NCI-H82 treated with DMSO at 0.1 percent for 48 hours (cell line): ENCODE measurements around the gene CCDC24.

Source experiments
- DNase-seq: peaks from one replicate; lab custom pipeline; 2025; ENCODE audit not compliant: unreplicated experiment; lab: John Stamatoyannopoulos, UW

CCDC24 gene

GRCh38 chr1:44021156-44021555 is 29.8 kb downstream of the CCDC24 start:
- no peak for DNase-seq

- DNase-seq: no peak
These were observed 30.4 kb downstream of the CCDC24 start for GRCh38 chr1:44021581-44022321.

GRCh38 chr1:44024031-44024902 is 32.9 kb downstream of the CCDC24 start:
- DNase-seq: no peak

GRCh38 chr1:44024903-44025525 is 33.6 kb downstream of the CCDC24 start:
- no peak for DNase-seq

- DNase-seq: no peak
These were observed 34.4 kb downstream of the CCDC24 start for GRCh38 chr1:44025816-44026215.

GRCh38 chr1:44027320-44027719 is 35.9 kb downstream of the CCDC24 start:
- peak; percentile 42 for DNase-seq

- DNase-seq: peak; percentile 64
These were observed 38.0 kb downstream of the CCDC24 start for GRCh38 chr1:44029260-44029910.

GRCh38 chr1:44029911-44030604 is 38.7 kb downstream of the CCDC24 start:
- DNase-seq: peak; percentile 78

GRCh38 chr1:44030605-44031251 is 39.3 kb downstream of the CCDC24 start:
- DNase-seq: no peak

GRCh38 chr1:44031252-44032169 is 40.1 kb downstream of the CCDC24 start, which contains the start of gene SLC6A9:
Gene SLC6A9, minus strand, starts transcription at chr1:44031462. Its CDS starts 7,185 bp downstream, at chr1:44024277.
- DNase-seq: peak; percentile 17

- no peak for DNase-seq
These were observed 40.9 kb downstream of the CCDC24 start for GRCh38 chr1:44032170-44032790.

- DNase-seq: no peak
These were observed 41.7 kb downstream of the CCDC24 start for GRCh38 chr1:44033041-44033575.

- no peak for DNase-seq
These were observed 42.4 kb downstream of the CCDC24 start for GRCh38 chr1:44033756-44034155.

GRCh38 chr1:44034423-44034822 is 43.0 kb downstream of the CCDC24 start:
- no peak for DNase-seq

- no peak for DNase-seq
These were observed 43.7 kb downstream of the CCDC24 start for GRCh38 chr1:44034976-44035716.

GRCh38 chr1:44035726-44036408 is 44.5 kb downstream of the CCDC24 start:
- peak; percentile 87 for DNase-seq
